Neural cell (in vitro differentiated cells): ENCODE data around the gene IFI16. TPM values are rescaled to one million over a fixed set of nuclear protein-coding genes. Genes with fewer than 3 reads are reported as not detected.
"Not testable (repeated sequence)": the region's sequence is repeated elsewhere in the genome, so short reads cannot be mapped to it uniquely, and the experiment has no call there.

Experiments used
- H2AFZ ChIP-seq: fragments of 200-600, 300-800 bp; sonication (generic), shearing (Covaris generic); 2 replicates; pipeline ENCODE4 v1.6.0; 2014; ENCODE audit warnings: low read depth, mild to moderate bottlenecking, antibody characterized with exemption, low read length, moderate library complexity
- H3F3A ChIP-seq: fragments of 200-600 bp; shearing (Covaris generic); 2 replicates; pipeline ENCODE4 v1.6.1; 2016; ENCODE audit warnings: mild to moderate bottlenecking, moderate library complexity, mixed read lengths, antibody characterized with exemption, low read length; ENCODE audit not compliant: insufficient read depth, poor library complexity, severe bottlenecking
- H3K27ac ChIP-seq: fragments of 200-600, 300-800 bp; sonication (generic), shearing (Covaris generic); 2 replicates; pipeline ENCODE4 v1.5.1; 2014; ENCODE audit warnings: mild to moderate bottlenecking, low read length, moderate library complexity
- H3K27me3 ChIP-seq: fragments of 300-800, 200-600 bp; sonication (generic), shearing (Covaris generic); 2 replicates; pipeline ENCODE4 v1.6.0; 2014; ENCODE audit warnings: mild to moderate bottlenecking, low read depth, low read length, moderate library complexity; ENCODE audit not compliant: insufficient read depth
- H3K36me3 ChIP-seq: fragments of 300-800, 200-600 bp; sonication (generic), shearing (Covaris generic); 2 replicates; pipeline ENCODE4 v1.5.1; 2014; ENCODE audit warnings: mild to moderate bottlenecking, antibody characterized with exemption, low read length, moderate library complexity; ENCODE audit not compliant: insufficient read depth
- H3K4me2 ChIP-seq: fragments of 300-800, 200-600 bp; sonication (generic), shearing (Covaris generic); 2 replicates; pipeline ENCODE4 v1.6.0; 2014; ENCODE audit warnings: mild to moderate bottlenecking, low read length
- H3K4me3 ChIP-seq: fragments of 300-800, 200-600 bp; sonication (generic), shearing (Covaris generic); 2 replicates; pipeline ENCODE4 v1.5.1; 2014; ENCODE audit warnings: mild to moderate bottlenecking, low read length, moderate library complexity
- H3K79me2 ChIP-seq: fragments of 200-600 bp; shearing (Covaris generic); replicated peaks from 2 replicates; pipeline ENCODE4 v1.6.0; 2014; ENCODE audit warnings: mild to moderate bottlenecking, low read length, moderate library complexity; ENCODE audit not compliant: insufficient read depth
- H3K9ac ChIP-seq: fragments of 300-800, 200-600 bp; sonication (generic), shearing (Covaris generic); 2 replicates; pipeline ENCODE4 v1.6.1; 2016; ENCODE audit warnings: mild to moderate bottlenecking, low read length, mixed read lengths
- H3K9me2 ChIP-seq: fragments of 200-600 bp; shearing (Covaris generic); 2 replicates; pipeline ENCODE4 v1.6.1; 2016; ENCODE audit warnings: mild to moderate bottlenecking, low read length, mixed read lengths; ENCODE audit not compliant: insufficient read depth
- H3K9me3 ChIP-seq: fragments of 200-600, 300-800 bp; sonication (generic), shearing (Covaris generic); 2 replicates; pipeline ENCODE4 v1.6.1; 2016; ENCODE audit warnings: mild to moderate bottlenecking, mixed run types, low read length, moderate library complexity, mixed read lengths
- H4K20me1 ChIP-seq: fragments of 200-600 bp; shearing (Covaris generic); 2 replicates; pipeline ENCODE4 v1.6.1; 2016; ENCODE audit warnings: mild to moderate bottlenecking, mixed run types; ENCODE audit not compliant: insufficient read depth
- EP300 ChIP-seq: fragments of 450-650 bp; conservative IDR thresholded peaks from 2 replicates; pipeline ENCODE4 v1.6.1; 2014; ENCODE audit warnings: antibody characterized with exemption, mild to moderate bottlenecking, moderate library complexity; ENCODE audit not compliant: poor library complexity, severe bottlenecking
- EZH2 ChIP-seq: fragments of 200-600, 300-800 bp; shearing (Covaris generic), sonication (generic); IDR thresholded peaks from 2 replicates; pipeline ENCODE4 v1.6.1; 2014; ENCODE audit warnings: antibody characterized with exemption, low read length, borderline replicate concordance, mild to moderate bottlenecking; ENCODE audit not compliant: insufficient read depth, poor library complexity, severe bottlenecking
- MXI1 ChIP-seq: fragments of 450-650 bp; conservative IDR thresholded peaks from 2 replicates; pipeline ENCODE4 v1.6.1; 2014; ENCODE audit warnings: antibody characterized with exemption, mild to moderate bottlenecking; ENCODE audit not compliant: poor library complexity, severe bottlenecking
- POLR2AphosphoS5 ChIP-seq: IDR thresholded peaks from 2 replicates; pipeline ENCODE4 v1.6.1; 2012
- RAD21 ChIP-seq: fragments of 450-650 bp; conservative IDR thresholded peaks from 2 replicates; pipeline ENCODE4 v1.6.1; 2014; ENCODE audit warnings: antibody characterized with exemption, mild to moderate bottlenecking, moderate library complexity
- SMC3 ChIP-seq: fragments of 450-650 bp; conservative IDR thresholded peaks from 2 replicates; pipeline ENCODE4 v1.6.1; 2014; ENCODE audit warnings: antibody characterized with exemption, mild to moderate bottlenecking, moderate library complexity; ENCODE audit not compliant: poor library complexity
- TAF1 ChIP-seq: IDR thresholded peaks from 2 replicates; pipeline ENCODE4 v1.6.1; 2012; ENCODE audit warnings: low read depth
- polyA plus RNA-seq: library from polyadenylated mRNA; depleted of rRNA; stranded (reverse); fragments of >200 nt; gene quantifications from 2 replicates; pipeline ENCODE4 v1.2.3, GENCODE V29; 2014
- TF ChIP-seq, protein P1 (sequence below): IDR thresholded peaks from 2 replicates; pipeline ENCODE4 v1.6.1; 2012; ENCODE audit warnings: borderline replicate concordance
- TF ChIP-seq, protein P2 (sequence below): fragments of 450-650 bp; IDR thresholded peaks from 2 replicates; pipeline ENCODE4 v1.5.1; 2014; ENCODE audit warnings: antibody characterized with exemption, mild to moderate bottlenecking, moderate library complexity; ENCODE audit not compliant: poor library complexity, severe bottlenecking

IFI16 gene
- polyA plus RNA-seq, 1 donor from 2014 or later = not detected

DNA sequence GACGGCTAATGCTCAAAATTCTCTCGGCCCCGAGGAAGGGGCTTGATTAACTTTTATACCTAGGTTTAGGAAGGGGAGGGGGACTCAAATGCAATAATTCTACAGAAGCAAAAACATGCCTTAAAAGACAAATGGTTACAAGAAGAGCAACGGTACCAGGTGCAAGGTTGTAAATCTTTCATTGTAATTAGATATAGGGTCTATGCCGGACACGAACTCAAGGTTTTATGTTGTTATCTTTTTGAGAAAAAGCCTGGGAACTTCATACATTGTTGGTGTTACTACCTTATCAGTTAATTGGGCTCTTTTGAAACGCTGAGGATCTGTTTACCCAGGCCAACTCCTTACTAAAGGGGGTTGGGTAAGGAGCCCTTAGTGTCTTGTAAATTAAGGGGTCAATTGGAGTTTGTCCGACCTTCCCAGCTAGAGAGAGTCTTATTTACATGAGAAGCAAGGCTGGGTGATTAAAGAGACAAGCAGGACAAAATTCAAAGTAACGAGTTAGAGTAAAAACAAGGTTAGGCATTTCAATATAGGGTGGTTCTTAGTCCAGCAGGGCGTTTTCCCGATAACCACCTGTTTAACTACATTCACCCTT, 3.4 kb upstream of the IFI16 start:
- not testable (repeated sequence) for H3K79me2 ChIP-seq, H3K4me2 ChIP-seq, H3F3A ChIP-seq, H3K4me3 ChIP-seq, H4K20me1 ChIP-seq, H3K27me3 ChIP-seq, H3K9ac ChIP-seq, H3K9me2 ChIP-seq, H2AFZ ChIP-seq, H3K36me3 ChIP-seq, H3K9me3 ChIP-seq, H3K27ac ChIP-seq

DNA sequence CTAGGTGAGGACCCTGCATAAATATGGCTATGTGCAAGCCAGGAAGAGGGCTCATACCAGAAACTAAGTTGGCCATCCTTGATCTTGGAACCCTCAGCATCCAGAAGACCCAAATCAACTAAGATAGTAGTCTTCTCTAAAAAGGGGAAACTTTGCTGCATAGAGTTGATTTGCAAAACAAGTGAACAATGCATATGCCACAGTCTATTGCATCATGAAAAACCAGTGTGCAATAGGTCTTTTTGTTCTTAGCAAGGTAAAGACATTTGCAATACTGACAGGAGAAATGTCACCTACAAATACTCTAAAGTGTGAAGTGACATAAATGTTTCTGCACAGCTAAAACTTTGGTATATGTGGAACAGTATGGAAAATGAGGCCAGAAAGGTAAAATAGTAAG, 2.0 kb upstream of the IFI16 start:
- Histone ChIP-seq H3K9me3 (no peaks in the 10 kb centered on the region), H3K4me3 (no peak overlapping the region), H2AFZ (no peak overlapping the region), H3K4me2 (no peak overlapping the region), H3K27ac (no peak overlapping the region), H3K9ac (no peak overlapping the region), H3K27me3 (no peaks in the 10 kb centered on the region), H4K20me1 (no peaks in the 10 kb centered on the region), H3F3A (no peaks in the 10 kb centered on the region), H3K36me3 (no peaks in the 10 kb centered on the region), H3K9me2 (no peaks in the 10 kb centered on the region), H3K79me2 (no peaks in the 10 kb centered on the region)
- TF ChIP-seq, protein P1, sequence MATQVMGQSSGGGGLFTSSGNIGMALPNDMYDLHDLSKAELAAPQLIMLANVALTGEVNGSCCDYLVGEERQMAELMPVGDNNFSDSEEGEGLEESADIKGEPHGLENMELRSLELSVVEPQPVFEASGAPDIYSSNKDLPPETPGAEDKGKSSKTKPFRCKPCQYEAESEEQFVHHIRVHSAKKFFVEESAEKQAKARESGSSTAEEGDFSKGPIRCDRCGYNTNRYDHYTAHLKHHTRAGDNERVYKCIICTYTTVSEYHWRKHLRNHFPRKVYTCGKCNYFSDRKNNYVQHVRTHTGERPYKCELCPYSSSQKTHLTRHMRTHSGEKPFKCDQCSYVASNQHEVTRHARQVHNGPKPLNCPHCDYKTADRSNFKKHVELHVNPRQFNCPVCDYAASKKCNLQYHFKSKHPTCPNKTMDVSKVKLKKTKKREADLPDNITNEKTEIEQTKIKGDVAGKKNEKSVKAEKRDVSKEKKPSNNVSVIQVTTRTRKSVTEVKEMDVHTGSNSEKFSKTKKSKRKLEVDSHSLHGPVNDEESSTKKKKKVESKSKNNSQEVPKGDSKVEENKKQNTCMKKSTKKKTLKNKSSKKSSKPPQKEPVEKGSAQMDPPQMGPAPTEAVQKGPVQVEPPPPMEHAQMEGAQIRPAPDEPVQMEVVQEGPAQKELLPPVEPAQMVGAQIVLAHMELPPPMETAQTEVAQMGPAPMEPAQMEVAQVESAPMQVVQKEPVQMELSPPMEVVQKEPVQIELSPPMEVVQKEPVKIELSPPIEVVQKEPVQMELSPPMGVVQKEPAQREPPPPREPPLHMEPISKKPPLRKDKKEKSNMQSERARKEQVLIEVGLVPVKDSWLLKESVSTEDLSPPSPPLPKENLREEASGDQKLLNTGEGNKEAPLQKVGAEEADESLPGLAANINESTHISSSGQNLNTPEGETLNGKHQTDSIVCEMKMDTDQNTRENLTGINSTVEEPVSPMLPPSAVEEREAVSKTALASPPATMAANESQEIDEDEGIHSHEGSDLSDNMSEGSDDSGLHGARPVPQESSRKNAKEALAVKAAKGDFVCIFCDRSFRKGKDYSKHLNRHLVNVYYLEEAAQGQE = no peak
- no peak for TF ChIP-seq RAD21

DNA sequence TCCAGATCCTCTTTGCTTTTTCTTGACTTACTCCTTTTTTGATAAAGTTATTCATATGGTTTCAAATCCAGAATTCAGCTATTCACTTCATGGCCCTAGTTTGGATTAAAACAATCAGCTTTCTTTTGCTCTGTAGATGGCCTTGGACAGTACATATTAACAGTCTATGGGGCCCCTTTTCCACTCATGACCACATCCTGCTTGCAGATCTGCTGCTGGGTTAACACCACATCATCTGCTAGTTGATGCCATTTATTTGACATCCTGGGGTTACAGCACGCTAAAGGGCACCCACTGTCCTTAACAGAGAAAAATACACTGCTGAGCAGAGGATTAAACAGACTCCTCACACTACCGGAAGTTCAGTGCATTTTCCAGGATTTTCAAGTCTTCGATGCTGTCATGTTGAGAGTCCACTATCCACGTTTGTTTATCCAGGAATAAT, 941 bp upstream of the IFI16 start:
- Histone ChIP-seq H4K20me1 (no peaks in the 10 kb centered on the region), H3K9me3 (no peaks in the 10 kb centered on the region), H3K4me3 (no peak overlapping the region), H3K27ac (no peak overlapping the region), H3K36me3 (no peaks in the 10 kb centered on the region), H3K9ac (no peak overlapping the region), H3K27me3 (no peaks in the 10 kb centered on the region), H3K4me2 (no peak overlapping the region), H3K79me2 (no peaks in the 10 kb centered on the region), H3F3A (no peaks in the 10 kb centered on the region), H3K9me2 (no peaks in the 10 kb centered on the region), H2AFZ (no peak overlapping the region)
- TF ChIP-seq RAD21 = no peak
- no peak for TF ChIP-seq SMC3
- TF ChIP-seq, protein P2, sequence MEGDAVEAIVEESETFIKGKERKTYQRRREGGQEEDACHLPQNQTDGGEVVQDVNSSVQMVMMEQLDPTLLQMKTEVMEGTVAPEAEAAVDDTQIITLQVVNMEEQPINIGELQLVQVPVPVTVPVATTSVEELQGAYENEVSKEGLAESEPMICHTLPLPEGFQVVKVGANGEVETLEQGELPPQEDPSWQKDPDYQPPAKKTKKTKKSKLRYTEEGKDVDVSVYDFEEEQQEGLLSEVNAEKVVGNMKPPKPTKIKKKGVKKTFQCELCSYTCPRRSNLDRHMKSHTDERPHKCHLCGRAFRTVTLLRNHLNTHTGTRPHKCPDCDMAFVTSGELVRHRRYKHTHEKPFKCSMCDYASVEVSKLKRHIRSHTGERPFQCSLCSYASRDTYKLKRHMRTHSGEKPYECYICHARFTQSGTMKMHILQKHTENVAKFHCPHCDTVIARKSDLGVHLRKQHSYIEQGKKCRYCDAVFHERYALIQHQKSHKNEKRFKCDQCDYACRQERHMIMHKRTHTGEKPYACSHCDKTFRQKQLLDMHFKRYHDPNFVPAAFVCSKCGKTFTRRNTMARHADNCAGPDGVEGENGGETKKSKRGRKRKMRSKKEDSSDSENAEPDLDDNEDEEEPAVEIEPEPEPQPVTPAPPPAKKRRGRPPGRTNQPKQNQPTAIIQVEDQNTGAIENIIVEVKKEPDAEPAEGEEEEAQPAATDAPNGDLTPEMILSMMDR = no peak
- TF ChIP-seq POLR2AphosphoS5 = no peak
- no peak for TF ChIP-seq EZH2
- no peak for TF ChIP-seq EP300
- TF ChIP-seq, protein P1 = no peak
- TF ChIP-seq MXI1 = no peak
- no peak for TF ChIP-seq TAF1
